Measurements from ENCODE around the gene ZDHHC13.
A peak's percentile ranks its signal among the peaks of the same experiment; 100 is the strongest.

The ZDHHC13 gene, protein sequence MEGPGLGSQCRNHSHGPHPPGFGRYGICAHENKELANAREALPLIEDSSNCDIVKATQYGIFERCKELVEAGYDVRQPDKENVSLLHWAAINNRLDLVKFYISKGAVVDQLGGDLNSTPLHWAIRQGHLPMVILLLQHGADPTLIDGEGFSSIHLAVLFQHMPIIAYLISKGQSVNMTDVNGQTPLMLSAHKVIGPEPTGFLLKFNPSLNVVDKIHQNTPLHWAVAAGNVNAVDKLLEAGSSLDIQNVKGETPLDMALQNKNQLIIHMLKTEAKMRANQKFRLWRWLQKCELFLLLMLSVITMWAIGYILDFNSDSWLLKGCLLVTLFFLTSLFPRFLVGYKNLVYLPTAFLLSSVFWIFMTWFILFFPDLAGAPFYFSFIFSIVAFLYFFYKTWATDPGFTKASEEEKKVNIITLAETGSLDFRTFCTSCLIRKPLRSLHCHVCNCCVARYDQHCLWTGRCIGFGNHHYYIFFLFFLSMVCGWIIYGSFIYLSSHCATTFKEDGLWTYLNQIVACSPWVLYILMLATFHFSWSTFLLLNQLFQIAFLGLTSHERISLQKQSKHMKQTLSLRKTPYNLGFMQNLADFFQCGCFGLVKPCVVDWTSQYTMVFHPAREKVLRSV

DNA sequence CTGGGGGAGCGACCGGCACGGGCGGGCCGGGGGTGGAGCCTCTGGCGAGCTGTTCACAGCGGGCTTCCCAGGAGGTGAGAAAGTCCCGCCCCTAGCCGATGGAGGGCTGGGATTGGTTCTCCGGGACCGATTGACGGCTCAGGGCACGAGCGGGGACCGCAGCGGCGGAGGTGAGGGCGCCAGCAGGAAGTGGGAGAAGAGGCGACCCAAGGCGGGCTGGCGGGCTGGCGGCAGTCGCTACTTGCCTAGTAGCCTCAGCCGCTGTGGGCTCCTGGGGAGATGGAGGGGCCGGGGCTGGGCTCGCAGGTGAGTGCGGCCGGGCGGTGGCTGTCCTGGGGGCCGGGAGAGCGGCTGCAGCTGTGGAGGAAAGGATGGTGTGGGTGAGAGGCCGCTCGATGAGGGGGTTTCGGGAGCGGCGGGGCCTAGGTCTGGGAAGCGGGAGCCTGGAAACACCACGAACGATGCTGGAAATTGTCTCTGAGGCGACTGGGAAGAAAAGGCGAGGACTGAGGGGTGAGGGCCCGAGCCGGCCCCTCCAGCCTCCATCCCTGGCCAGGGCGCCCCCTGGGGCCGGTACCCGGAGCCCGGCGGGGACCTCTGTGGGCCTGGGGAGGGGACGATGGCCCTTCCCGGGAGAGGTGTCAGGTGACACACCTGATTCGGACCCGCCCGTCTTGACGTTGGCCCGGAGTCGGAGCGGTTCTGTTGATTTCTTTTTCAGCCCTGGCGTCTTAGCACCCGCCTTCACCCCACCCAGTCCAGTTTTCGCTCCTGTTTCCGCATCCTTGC lies at the start of gene ZDHHC13:
Gene ZDHHC13, plus strand, starts transcription at position 198 of the 789 bp plus-strand sequence. Its CDS starts 82 bp downstream, at position 280.
- peak; percentile 96 for DNase-seq

DNA sequence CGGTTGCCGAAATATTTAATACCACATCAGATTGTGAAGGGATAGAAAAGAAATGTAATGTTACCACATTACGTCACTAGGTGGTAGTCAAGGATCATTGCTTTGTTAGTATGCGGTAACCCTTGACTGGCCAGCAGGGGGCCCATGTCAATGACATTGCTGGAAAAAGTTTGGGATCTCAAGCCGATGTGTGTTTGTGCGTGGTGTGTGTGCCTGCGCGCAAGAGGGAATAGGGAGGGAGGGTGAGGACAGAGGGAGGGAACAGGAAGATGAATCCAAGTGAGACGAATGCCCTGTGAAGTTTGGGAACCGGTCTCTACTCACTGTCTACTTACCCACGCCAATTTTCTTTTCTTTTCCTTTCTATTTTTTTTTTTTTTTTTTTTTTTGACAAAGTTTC lies 45.7 kb upstream of the ZDHHC13 start:
- peak; percentile 95 for DNase-seq

DNA sequence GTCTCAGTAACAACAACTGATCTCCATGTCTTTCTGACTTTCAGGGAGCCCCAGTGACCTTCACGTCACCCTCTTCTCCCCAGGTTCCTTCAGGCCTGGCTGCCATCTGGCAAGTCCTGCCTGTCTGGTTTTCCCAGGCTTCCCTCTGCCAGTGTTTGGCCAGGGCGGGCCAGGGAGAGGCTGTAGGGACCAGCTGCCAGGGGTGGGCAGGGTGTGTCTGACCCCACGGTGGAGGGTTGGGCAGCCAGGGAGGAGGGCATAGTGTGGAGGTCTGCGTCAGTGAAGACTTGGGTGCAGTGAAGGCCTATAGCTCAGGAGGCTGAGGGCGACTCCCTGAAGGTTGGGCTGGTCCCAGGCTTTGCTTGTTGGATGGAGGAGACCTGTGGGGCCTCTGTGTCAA lies 44.5 kb upstream of the ZDHHC13 start:
- DNase-seq = no peak

DNA sequence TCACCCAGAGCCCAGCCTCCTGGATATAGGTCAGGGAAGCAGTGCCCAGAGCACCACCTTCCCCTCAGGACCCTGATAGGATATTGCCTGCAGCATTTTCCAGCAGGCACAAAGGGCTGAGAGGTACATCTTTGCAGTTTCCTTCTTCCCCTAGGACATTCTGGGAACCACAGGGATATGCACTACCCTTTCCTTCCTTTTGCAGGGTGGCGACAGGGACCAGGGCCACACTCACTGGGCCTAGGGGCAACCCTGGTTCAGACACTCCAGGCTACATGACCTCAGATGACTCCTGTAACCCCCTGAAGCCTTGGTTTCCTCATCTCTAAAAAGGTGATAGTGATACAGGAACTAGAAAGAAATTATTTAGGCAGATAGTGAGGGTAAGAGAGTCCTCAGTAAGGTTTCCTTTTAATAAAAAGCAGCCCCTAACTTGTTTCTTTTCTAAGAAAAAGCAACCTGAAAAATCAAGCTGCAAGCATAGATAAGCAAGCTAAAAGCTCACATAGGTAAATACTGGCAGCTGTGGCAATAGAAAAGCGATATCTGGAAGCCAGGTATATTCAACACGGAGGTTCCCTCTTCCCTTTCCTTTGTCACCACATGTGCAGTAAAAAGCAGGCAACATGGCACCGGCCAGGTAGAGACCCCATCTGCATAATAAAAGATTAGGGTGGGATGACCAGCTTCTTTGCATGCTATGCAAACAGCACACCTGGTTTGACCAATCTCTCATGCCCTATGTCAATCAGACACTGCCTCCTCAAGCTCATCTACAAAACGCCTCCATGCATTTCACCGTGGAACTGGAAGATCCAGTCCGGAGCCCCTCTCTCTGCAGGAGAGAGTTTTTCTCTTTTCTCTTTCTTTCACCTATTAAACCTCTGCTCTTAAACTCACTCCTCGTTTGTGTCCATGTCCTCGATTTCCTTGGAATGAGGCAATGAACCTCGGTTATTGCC lies 43.2 kb upstream of the ZDHHC13 start:
- DNase-seq = peak; percentile 3

DNA sequence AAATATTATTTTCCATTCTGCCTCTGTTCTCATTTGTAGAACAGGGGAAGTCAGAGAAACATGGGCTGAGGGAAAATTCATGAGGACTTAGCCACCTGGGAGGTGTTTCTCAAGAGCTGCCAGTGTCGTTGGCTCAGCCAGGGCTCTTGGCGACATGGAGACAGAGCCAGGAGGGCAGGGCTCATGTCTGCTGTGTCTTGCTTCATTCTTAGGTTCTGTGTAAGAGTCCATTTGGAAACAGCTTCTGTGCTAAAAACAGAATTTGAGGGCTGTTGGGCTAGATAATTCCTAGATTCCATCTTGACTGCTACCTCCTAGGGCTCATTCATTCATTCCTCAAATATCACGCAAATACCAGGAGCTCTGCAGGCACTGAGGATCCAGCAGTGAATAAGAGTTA lies 41.3 kb upstream of the ZDHHC13 start:
- DNase-seq = no peak

DNA sequence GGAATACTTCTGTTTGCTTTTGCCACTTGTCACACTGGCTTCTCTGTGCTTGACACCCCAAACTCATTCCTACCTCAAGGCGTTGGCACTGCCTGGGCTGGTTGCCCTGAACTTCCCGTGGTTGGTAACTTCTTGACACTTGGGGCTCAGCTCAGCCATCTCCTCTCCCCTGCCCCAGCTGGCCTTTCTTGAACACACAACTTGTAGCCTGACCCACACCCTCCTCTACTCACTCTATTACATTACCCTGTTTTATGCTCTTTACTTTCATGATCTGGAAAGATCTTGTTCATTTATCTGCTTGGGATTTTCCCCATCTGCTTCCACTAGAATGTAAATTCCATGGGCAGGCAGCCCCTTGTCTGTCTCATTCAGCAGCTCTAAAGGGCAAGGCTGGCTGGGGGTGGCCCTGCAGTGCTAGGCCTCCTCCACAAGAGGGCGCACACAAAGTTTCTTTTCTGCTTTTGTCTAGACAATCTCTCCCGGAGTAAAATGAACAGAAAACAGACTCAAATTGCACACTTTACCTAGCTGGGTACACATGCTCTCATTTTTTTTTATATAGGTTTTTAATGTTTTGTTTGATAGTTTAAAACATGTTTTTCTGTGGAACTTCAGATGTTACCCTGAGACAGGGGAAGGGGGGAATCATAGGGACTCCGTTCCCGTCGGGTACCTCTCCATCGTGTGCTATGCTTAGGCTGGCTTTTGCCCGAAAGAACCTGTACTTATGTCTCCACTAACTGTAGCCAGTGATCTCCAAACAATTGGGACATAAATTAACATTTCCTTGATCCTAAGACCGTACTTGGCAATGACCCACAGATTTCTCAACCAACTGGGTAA lies 40.0 kb upstream of the ZDHHC13 start:
- peak; percentile 71 for DNase-seq

DNA sequence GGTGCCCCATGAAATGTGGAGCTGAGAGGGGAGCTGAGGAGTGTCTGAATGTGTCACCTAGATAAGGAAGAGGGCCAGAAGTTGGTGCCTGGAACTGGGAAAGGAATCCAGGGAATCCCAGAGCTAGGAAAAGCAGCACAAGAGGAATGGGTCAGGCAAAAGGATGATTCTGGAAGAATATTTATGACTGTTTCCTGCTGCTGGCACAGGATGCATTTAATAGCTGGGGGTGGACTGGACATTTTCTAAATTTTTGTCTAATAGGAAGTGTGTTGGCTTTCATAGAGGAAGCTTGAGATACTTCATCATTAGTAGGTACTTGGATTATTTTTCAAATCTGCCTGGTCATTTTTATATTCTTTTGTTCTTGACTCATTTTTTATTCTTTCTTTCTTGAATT lies 39.0 kb upstream of the ZDHHC13 start:
- no peak for DNase-seq

DNA sequence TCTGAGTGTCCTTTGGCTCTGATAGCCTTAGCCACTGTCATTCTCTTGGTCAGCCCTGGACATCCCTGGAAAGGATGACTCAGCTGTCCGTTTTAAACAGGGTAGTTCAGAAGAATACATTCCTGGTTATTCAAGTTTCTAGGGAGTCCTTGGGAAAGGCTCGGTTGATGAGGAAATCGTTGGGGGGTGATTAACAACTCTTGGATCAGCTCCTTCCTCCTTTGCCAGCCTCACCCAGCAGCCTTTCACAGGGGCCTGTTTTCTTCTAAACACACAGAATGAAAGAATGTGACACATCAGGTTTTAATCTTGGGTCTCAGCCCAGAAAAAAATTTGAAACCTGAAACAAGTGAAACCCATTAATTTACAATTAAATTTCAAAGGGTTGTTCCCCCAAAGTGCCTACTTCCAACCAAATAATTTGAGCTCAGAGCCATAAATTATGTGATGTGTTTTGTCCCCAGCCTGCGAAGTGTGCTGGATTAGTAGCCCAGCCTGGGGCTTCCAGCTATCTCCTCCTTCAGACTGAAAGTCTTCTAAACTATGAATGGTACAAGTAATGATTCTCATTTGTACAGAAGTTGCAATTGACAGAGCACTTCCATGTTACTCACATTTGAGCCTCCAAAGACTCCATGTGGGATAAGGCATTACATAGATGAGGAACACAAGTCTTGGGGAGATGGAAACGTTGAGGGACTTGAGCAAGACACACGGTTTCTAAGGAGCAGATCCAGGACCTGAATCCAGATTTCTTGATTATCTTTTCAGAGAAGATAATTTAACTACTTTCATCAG lies 37.1 kb upstream of the ZDHHC13 start:
- DNase-seq = no peak

DNA sequence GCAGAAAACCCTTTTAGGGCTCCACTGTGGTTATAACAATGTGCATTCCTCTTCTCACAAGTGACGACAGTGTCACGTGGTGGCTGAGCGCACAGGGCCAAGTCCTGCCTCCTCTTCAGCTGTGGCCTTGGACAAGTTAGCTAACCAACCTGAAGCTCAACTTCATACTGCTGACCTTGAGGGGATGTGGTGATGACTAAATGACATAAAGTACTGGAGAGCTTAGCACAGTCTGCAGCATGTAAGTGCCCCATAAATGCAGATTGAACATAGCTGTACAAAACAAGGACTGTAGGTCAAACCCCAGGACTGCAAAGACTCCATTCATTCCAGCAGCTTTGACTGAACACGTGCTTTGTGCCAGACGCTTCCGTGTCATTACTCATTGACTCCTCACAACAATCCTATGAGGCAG lies 36.4 kb upstream of the ZDHHC13 start:
- DNase-seq = no peak

DNA sequence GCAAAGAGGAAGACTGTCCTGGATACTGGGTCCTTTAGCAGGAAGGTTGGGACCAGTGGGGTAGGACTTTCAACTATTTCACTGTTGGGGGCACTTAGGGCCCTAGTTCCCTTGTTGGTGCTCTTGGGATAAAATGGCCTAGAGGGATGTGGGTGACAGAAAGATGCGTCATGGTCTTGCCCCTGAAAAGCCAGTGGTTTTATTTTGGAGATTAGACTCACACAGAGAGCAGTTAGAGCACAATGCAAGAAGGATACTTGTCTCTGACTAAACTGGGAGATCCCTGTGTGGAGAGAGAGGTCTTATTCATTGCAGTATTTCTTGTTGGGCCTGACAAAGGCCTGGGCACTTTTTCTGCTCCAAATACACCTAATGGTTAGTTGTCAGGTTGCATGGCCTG lies 33.8 kb upstream of the ZDHHC13 start:
- DNase-seq = no peak

DNA sequence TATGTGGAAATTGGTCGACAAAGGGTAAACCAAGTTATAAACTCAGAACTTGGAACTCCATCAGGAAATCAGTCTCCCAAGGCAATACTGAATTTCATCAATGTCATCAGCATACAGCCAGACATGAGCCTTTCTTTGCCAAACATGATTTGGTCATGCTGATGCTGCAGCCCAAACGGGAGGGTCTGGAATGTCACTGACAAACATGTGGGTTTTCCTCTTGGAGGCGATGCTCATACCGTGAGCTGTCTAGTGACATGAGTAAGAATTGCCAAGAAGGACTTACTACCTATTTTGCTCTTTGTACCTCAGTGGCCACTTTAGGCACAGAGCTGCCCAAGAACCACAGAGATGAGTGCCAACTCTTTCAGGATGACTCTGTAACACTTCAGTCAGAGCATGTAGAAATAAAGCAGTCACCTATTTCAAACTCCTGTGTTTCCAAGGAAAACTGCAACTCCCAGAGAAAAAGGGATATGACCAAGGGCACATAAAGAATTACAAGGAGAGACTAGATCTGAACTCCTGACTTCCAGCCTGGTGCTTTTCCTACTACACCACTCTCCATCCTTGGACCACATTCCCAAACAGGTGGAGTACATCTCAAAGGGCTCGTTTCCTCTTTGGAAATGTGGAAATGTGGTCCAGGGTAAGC lies 32.2 kb upstream of the ZDHHC13 start:
- DNase-seq = no peak

DNA sequence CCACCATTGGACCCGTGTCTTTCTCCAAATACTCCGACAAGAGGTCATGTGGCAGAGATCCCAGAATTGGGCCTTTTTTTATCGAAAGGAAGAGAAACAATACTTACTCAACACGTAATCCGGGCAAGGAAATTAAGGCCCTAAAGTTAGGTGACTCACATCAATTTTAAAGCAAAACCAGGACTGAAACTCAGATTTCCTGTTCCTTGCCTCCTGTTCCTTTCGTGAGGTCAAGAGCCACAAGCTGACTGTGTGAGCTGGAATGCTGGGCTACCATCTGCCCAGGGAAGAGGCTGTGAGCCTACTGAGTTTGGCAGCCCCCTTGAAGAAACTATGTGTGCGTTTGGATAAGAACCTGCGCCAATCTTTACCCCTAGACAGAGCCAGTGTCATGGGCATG lies 29.3 kb upstream of the ZDHHC13 start:
- no peak for DNase-seq

DNA sequence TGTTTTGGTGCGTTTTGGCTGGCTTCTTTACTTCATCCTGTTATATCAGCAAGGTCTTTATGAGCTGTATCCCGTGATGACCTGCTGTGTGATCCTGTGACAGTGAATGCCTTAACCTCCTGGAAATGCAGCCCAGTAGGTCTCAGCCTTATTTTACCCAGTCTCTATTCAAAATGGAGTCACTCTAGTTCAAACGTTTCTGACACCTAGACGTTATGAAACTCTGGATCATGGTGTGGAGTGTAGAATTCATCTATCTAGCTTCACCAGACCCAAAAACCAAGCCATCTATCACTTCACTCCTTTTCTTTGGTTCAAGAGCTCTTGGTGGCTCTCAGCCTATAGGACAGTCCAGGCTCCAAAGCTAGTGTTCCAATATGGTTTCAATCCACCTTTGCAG lies 28.2 kb upstream of the ZDHHC13 start:
- no peak for DNase-seq

DNA sequence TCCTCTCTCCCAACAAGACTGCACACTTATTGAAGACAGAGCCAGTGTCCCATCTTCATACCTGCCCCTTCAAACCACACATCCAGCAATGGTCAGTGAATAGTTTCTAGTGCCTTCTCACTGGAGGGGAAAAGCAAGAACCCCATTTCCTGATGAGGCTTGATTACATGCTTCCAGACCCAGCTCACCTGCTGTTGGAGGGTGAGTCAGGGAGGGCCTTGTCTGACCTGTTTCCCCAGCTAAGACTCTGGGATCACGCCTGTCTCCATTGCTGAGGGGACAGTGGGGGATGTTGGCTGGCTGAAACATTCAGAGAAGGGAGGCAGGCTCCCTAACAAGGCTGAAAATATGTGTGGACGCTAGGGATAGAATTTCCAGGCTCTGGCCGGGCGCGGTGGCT lies 27.5 kb upstream of the ZDHHC13 start:
- no peak for DNase-seq

DNA sequence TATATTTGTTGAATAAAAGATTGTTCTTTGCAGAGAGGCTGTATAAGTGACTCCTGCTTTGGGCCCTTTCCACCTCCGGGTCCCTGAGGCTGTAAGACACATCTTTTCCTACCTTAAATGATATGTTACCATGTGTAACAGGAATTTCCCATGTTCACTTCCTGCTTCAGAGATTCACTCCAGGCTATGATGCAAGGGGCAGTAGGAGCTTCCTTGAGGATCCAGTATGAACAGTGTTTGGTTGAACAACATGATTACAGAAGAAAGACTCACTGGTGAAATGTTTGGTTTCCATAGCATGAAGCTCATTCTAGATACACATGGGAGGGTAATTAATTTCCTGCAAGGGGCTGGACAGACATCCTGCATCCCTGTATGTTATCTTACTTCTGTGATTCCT lies 25.6 kb upstream of the ZDHHC13 start:
- DNase-seq = no peak

DNA sequence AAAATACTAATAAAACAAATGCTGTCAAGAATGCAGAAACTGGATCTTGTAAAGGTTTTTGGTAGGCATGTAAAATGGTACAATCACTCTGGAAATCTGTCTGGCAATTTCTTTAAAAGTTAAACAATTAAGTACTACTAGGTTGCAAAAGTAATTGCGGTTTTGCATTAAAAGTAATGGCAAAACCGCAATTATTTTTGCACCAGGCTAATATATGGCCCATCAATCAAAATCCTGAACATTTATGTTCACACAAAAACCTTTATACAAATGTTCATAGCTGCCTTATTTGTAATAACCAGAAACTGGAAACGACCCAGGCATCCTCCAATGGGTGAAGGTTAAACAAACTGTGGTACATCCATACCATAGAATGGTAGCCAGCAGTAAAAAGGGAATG lies 24.6 kb upstream of the ZDHHC13 start:
- no peak for DNase-seq

DNA sequence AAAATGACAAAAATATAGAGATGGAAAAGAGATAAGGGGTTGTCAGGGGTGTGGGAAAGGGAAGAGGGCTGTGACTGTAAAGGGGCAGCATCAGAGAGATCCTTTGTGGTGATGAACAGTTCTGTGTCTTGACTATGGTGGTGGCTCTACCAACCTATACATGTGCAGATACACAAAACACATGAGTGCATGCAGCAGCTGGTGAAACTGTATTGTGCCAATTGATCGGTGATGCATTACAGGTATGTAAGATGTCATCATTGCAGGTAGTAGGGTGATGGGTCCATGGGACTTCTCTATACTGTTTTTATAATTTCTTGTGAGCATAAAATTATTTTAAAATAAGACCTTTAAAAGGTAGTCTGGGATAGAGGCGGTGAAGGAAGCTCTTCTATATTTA lies 24.1 kb upstream of the ZDHHC13 start:
- no peak for DNase-seq

DNA sequence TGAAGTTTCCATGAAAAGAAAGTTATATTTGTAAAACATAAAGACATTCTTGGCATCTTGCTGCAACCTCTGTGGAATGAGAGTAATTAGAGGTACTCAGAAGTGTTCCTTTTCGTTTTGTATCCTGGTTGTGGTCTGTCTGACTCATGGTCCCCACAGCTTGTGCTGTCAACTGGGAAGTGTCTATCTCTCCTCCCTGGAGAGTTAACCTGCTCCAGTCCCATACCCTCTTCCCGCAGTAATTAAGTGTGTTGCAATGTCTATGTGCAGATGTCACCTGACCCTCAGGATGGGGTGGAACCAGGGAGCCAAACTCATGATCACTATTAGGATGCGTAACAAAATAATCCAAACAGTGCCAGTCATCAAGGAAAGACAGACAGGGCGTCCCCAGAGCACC lies 23.0 kb upstream of the ZDHHC13 start:
- no peak for DNase-seq

DNA sequence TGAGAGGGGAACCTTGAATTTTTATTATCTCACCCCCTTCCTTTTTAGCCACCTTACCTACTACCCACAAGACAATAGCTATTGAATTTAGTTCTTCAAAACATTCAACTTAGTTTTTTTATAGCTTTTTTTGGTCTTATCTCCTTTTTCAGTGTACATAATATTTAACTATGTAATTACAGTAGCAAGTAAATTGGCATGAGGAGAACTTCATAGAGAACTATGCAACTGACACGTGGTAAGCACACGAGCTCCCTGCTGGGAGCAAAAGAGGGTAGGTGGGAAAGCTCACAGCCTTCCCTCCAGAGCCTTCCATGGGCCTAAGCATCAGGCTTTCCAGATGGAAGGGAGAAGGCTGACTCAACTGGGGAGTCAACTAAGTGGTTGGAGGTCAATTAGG lies 22.1 kb upstream of the ZDHHC13 start:
- no peak for DNase-seq

DNA sequence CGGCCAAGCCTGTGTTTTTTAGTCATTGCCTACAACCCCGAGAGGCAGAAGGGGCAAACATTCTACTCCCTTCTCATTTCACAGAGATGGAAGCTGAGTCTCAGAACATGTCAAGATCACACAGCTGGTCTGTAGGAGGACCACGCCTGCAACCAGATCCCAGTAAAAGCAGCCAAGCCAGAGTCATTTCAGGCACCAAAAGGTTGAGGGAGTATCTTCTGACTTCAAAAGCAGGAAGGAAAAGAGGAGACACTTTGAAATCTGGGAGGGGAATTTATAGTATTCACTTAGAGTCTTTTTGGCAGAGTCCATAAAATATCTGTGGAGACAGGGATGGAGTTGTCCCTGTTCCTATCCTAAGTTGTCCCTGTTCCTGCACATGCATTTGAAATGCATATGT lies 17.9 kb upstream of the ZDHHC13 start:
- DNase-seq = no peak
